ENCODE results near the gene CUL3.
"Not testable (repeated sequence)": the region's sequence is repeated elsewhere in the genome, so short reads cannot be mapped to it uniquely, and the experiment has no call there.

Gene CUL3

GRCh38 chr2:224538561-224539138 lies 46.5 kb downstream of the CUL3 start:
- no peaks in the 10 kb centered on the region for H3K27me3 ChIP-seq (ENCODE audit: control insufficient read depth, insufficient read depth, low read length)
- no peak overlapping the region for H3K27ac ChIP-seq (ENCODE audit: low read depth, low read length)
- H3K4me1 ChIP-seq (ENCODE audit: control insufficient read depth, insufficient read depth, low read length): peaks cover 20% of the 10 kb centered on the region
- H3K9ac ChIP-seq (ENCODE audit: low read depth, low read length): no peak overlapping the region
- H3K4me3 ChIP-seq (ENCODE audit: low read depth, low read length): no peak overlapping the region
- H3K9me3 ChIP-seq (ENCODE audit: control insufficient read depth, insufficient read depth, low read length): no peaks in the 10 kb centered on the region
- H3K36me3 ChIP-seq (ENCODE audit: control insufficient read depth, insufficient read depth, low read length): peaks cover 8% of the 10 kb centered on the region

DNA sequence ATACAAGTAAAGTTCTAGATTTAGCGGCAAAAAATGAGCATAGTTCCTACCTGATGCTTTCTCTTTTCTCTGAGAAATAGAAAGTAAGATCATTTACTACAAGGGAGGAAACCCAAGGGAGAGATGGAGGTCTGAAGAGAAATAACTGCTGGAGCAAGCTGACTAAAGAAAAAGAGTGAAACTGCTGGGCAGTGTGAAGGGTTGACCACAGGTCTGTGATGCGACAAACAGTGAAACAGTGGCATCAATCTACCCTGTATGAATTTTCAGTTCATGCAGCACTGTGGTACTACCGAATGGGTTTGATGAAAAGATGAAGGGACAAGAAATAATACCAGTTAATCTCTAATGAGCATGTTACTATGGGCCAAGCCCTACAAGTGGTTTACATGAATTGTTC lies 52.2 kb downstream of the CUL3 start:
- Histone ChIP-seq H3K9ac (ENCODE audit: low read depth, low read length) (no peak overlapping the region), H3K27me3 (ENCODE audit: control insufficient read depth, insufficient read depth, low read length) (no peaks in the 10 kb centered on the region), H3K4me1 (ENCODE audit: control insufficient read depth, insufficient read depth, low read length) (peaks cover 35% of the 10 kb centered on the region), H3K9me3 (ENCODE audit: control insufficient read depth, insufficient read depth, low read length) (no peaks in the 10 kb centered on the region), H3K27ac (ENCODE audit: low read depth, low read length) (no peak overlapping the region), H3K4me3 (ENCODE audit: low read depth, low read length) (no peak overlapping the region), H3K36me3 (ENCODE audit: control insufficient read depth, insufficient read depth, low read length) (peaks cover 19% of the 10 kb centered on the region; the same call in 1 of the 2 replicates)

DNA sequence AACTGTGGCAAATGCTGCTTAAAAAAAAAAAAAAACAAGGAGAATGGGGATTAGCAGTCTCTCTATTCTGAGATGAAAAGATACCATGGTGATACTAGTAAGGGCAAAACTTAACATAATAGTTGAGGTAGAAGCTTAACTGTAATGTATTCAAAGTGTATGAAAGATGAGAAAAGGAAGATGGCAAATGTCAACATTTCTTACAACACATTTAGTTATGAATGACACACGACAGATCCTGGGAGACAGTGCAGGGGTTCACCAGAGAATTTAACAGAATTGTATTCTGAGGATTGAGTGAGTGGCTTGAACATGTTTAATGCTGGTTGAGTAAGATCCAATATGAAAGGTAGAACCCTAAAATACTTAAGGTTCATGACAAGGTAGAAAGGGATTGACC lies 52.7 kb downstream of the CUL3 start:
- no peak overlapping the region for H3K4me3 ChIP-seq (ENCODE audit: low read depth, low read length)
- H3K27ac ChIP-seq (ENCODE audit: low read depth, low read length): no peak overlapping the region
- no peaks in the 10 kb centered on the region for H3K27me3 ChIP-seq (ENCODE audit: control insufficient read depth, insufficient read depth, low read length)
- peaks cover 35% of the 10 kb centered on the region for H3K4me1 ChIP-seq (ENCODE audit: control insufficient read depth, insufficient read depth, low read length)
- no peak overlapping the region for H3K9ac ChIP-seq (ENCODE audit: low read depth, low read length)
- H3K9me3 ChIP-seq (ENCODE audit: control insufficient read depth, insufficient read depth, low read length): no peaks in the 10 kb centered on the region
- peaks cover 19% of the 10 kb centered on the region; the same call in 1 of the 2 replicates for H3K36me3 ChIP-seq (ENCODE audit: control insufficient read depth, insufficient read depth, low read length)

- no peak overlapping the region for H3K9ac ChIP-seq (ENCODE audit: low read depth, low read length)
- no peak overlapping the region for H3K27ac ChIP-seq (ENCODE audit: low read depth, low read length)
- peaks cover 25% of the 10 kb centered on the region for H3K4me1 ChIP-seq (ENCODE audit: control insufficient read depth, insufficient read depth, low read length)
- no peaks in the 10 kb centered on the region for H3K27me3 ChIP-seq (ENCODE audit: control insufficient read depth, insufficient read depth, low read length)
- H3K36me3 ChIP-seq (ENCODE audit: control insufficient read depth, insufficient read depth, low read length): peaks cover 15% of the 10 kb centered on the region; the same call in 1 of the 2 replicates
- H3K9me3 ChIP-seq (ENCODE audit: control insufficient read depth, insufficient read depth, low read length): no peaks in the 10 kb centered on the region
- H3K4me3 ChIP-seq (ENCODE audit: low read depth, low read length): no peak overlapping the region
These were observed 57.0 kb downstream of the CUL3 start for GRCh38 chr2:224528171-224528570.

GRCh38 chr2:224525774-224526173 lies 59.4 kb downstream of the CUL3 start:
- Histone ChIP-seq H3K27ac (ENCODE audit: low read depth, low read length) (no peak overlapping the region), H3K36me3 (ENCODE audit: control insufficient read depth, insufficient read depth, low read length) (peaks cover 8% of the 10 kb centered on the region; the same call in 1 of the 2 replicates), H3K9ac (ENCODE audit: low read depth, low read length) (no peak overlapping the region), H3K4me1 (ENCODE audit: control insufficient read depth, insufficient read depth, low read length) (peaks cover 14% of the 10 kb centered on the region), H3K9me3 (ENCODE audit: control insufficient read depth, insufficient read depth, low read length) (no peaks in the 10 kb centered on the region), H3K27me3 (ENCODE audit: control insufficient read depth, insufficient read depth, low read length) (no peaks in the 10 kb centered on the region), H3K4me3 (ENCODE audit: low read depth, low read length) (no peak overlapping the region)

DNA sequence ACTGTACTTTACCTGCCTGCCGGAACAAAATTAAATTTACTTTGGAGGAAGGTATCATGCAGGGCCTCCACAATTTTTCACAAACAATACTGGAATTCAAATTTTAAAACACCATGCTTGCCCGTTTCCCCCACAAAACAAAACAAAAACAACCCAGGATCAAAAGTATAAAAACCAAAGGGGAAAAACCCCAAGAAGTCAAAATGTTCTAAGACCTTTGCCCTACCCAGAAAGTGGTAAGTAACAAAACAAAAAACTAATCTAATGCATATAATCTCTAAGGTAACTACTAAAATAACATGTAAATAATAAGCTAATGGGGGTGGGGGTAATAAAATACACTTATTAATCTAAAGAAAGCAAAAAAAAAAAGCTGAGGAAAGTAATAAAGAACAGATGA lies 60.5 kb downstream of the CUL3 start:
- Histone ChIP-seq H3K27me3 (ENCODE audit: control insufficient read depth, insufficient read depth, low read length) (no peaks in the 10 kb centered on the region), H3K4me1 (ENCODE audit: control insufficient read depth, insufficient read depth, low read length) (peaks cover 24% of the 10 kb centered on the region), H3K36me3 (ENCODE audit: control insufficient read depth, insufficient read depth, low read length) (peaks cover 8% of the 10 kb centered on the region; the same call in 1 of the 2 replicates), H3K9ac (ENCODE audit: low read depth, low read length) (no peak overlapping the region), H3K27ac (ENCODE audit: low read depth, low read length) (no peak overlapping the region), H3K4me3 (ENCODE audit: low read depth, low read length) (no peak overlapping the region), H3K9me3 (ENCODE audit: control insufficient read depth, insufficient read depth, low read length) (no peaks in the 10 kb centered on the region)

DNA sequence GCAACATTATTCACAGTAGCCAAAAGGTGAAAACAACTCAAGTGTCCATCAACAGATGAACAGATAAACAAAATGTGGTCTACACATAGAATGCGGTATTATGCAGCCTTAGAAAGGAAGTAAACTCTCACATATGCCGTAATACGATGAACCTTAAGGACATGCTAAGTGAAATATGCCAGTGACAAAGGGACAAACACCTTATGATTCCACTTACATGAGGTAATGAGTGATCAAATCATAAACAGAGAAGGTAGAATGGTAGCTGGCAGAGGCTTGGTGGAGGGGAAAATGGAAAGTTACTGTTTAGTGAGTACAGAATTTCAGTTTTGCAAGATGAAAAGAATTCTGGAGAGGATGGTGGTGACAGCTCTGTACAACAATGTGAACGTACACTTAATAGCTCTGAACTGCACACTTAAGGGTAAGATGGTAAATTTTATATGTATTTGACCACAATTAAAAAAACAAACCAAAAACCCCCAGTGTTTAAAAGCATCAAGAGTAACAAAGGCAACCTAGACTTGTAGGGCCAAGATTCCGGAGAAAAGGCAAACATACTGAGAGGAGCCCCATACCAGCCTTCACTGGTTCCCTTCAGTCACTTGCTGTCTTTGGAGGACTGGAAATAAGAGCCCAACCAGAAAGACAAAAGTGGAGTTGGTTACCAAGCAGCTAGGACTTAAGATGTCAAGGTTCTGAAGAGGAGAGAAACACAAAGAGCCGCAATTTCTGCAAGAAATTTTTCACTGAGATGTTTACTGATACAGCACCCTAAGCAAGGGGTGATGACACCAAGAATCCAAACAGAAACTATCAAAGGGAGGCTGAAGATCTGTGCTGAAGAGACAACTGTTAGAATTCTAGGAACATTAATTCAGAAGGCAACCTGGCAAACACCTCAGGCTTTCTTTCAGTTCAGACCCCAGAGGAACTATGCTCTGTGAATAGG lies 61.3 kb downstream of the CUL3 start:
- peaks cover 24% of the 10 kb centered on the region for H3K4me1 ChIP-seq (ENCODE audit: control insufficient read depth, insufficient read depth, low read length)
- peaks cover 3% of the 10 kb centered on the region; the same call in 1 of the 2 replicates for H3K36me3 ChIP-seq (ENCODE audit: control insufficient read depth, insufficient read depth, low read length)
- H3K27me3 ChIP-seq (ENCODE audit: control insufficient read depth, insufficient read depth, low read length): no peaks in the 10 kb centered on the region
- no peaks in the 10 kb centered on the region for H3K9me3 ChIP-seq (ENCODE audit: control insufficient read depth, insufficient read depth, low read length)
- no peak overlapping the region for H3K4me3 ChIP-seq (ENCODE audit: low read depth, low read length)
- H3K27ac ChIP-seq (ENCODE audit: low read depth, low read length): no peak overlapping the region
- H3K9ac ChIP-seq (ENCODE audit: low read depth, low read length): no peak overlapping the region

- not testable (repeated sequence) for H3K9ac ChIP-seq (ENCODE audit: low read depth, low read length); H3K9me3 ChIP-seq (ENCODE audit: control insufficient read depth, insufficient read depth, low read length); H3K4me3 ChIP-seq (ENCODE audit: low read depth, low read length); H3K36me3 ChIP-seq (ENCODE audit: control insufficient read depth, insufficient read depth, low read length); H3K27me3 ChIP-seq (ENCODE audit: control insufficient read depth, insufficient read depth, low read length); H3K27ac ChIP-seq (ENCODE audit: low read depth, low read length)
- peaks cover 24% of the 10 kb centered on the region for H3K4me1 ChIP-seq (ENCODE audit: control insufficient read depth, insufficient read depth, low read length)
These were observed 62.7 kb downstream of the CUL3 start for GRCh38 chr2:224522483-224522882.

- Histone ChIP-seq H3K36me3 (ENCODE audit: control insufficient read depth, insufficient read depth, low read length) (no peaks in the 10 kb centered on the region; the same call in 1 of the 2 replicates), H3K4me1 (ENCODE audit: control insufficient read depth, insufficient read depth, low read length) (peaks cover 21% of the 10 kb centered on the region)
These were observed 65.1 kb downstream of the CUL3 start for GRCh38 chr2:224520064-224520463.

GRCh38 chr2:224518806-224519580 lies 66.2 kb downstream of the CUL3 start:
- Histone ChIP-seq H3K9ac (ENCODE audit: low read depth, low read length) (no peak overlapping the region), H3K27me3 (ENCODE audit: control insufficient read depth, insufficient read depth, low read length) (no peaks in the 10 kb centered on the region), H3K4me1 (ENCODE audit: control insufficient read depth, insufficient read depth, low read length) (peaks cover 12% of the 10 kb centered on the region), H3K9me3 (ENCODE audit: control insufficient read depth, insufficient read depth, low read length) (no peaks in the 10 kb centered on the region), H3K36me3 (ENCODE audit: control insufficient read depth, insufficient read depth, low read length) (peaks cover under 1% of the 10 kb centered on the region; the same call in 1 of the 2 replicates), H3K4me3 (ENCODE audit: low read depth, low read length) (no peak overlapping the region), H3K27ac (ENCODE audit: low read depth, low read length) (no peak overlapping the region)

More at GRCh38 chr2:224520064-224520463, 65.1 kb downstream of the CUL3 start:
- Histone ChIP-seq H3K4me3 (ENCODE audit: low read depth, low read length) (no peak overlapping the region), H3K9ac (ENCODE audit: low read depth, low read length) (no peak overlapping the region), H3K27ac (ENCODE audit: low read depth, low read length) (no peak overlapping the region), H3K9me3 (ENCODE audit: control insufficient read depth, insufficient read depth, low read length) (no peaks in the 10 kb centered on the region), H3K27me3 (ENCODE audit: control insufficient read depth, insufficient read depth, low read length) (no peaks in the 10 kb centered on the region)

Data from HUES48 (cell line).